MM.1S (cell line): Measurements from ENCODE around the gene C16orf87.
A peak's percentile ranks its signal among the peaks of the same experiment; 100 is the strongest.

ENCODE experiments used
- DNase-seq: peaks from one replicate; pipeline ENCODE4 v3.0.0-alpha.2; 2015
- H2AFZ ChIP-seq: fragments of 300-600 bp; sonication (generic); 2 replicates; pipeline ENCODE4 v1.6.0; 2016; ENCODE audit warnings: antibody characterized with exemption, low read length
- H3F3A ChIP-seq: fragments of 300-600 bp; sonication (generic); 2 replicates; pipeline ENCODE4 v1.6.1; 2016; ENCODE audit warnings: mild to moderate bottlenecking, antibody characterized with exemption, low read length, moderate library complexity, mixed read lengths; ENCODE audit not compliant: insufficient read depth
- H3K27ac ChIP-seq: fragments of 300-600 bp; sonication (generic); 2 replicates; pipeline ENCODE4 v1.5.1; 2016; ENCODE audit warnings: mild to moderate bottlenecking, low read length
- H3K27me3 ChIP-seq: fragments of 300-600 bp; sonication (generic); replicated peaks from 2 replicates; pipeline ENCODE4 v1.6.0; 2016; ENCODE audit warnings: low read length; ENCODE audit not compliant: insufficient read depth
- H3K36me3 ChIP-seq: fragments of 300-600 bp; sonication (generic); replicated peaks from 2 replicates; pipeline ENCODE4 v1.6.1; 2016; ENCODE audit warnings: mild to moderate bottlenecking, low read length, mixed read lengths; ENCODE audit not compliant: insufficient read depth
- H3K4me1 ChIP-seq: fragments of 300-600 bp; sonication (generic); 2 replicates; pipeline ENCODE4 v1.6.1; 2016; ENCODE audit warnings: low read length, mixed read lengths
- H3K4me2 ChIP-seq: fragments of 300-600 bp; sonication (generic); 2 replicates; pipeline ENCODE4 v1.6.0; 2016; ENCODE audit warnings: low read depth, low read length
- H3K4me3 ChIP-seq: fragments of 300-600 bp; sonication (generic); 2 replicates; pipeline ENCODE4 v1.5.1; 2016; ENCODE audit warnings: low read length, mixed read lengths
- H3K79me2 ChIP-seq: fragments of 300-600 bp; sonication (generic); 2 replicates; pipeline ENCODE4 v1.6.1; 2016; ENCODE audit warnings: mixed run types, low read length, mixed read lengths
- H3K9ac ChIP-seq: fragments of 300-600 bp; sonication (generic); 2 replicates; pipeline ENCODE4 v1.6.1; 2016; ENCODE audit warnings: low read length, mixed read lengths
- H3K9me2 ChIP-seq: fragments of 300-600 bp; sonication (generic); replicated peaks from 2 replicates; pipeline ENCODE4 v1.6.1; 2016; ENCODE audit warnings: mild to moderate bottlenecking, low read length, mixed read lengths; ENCODE audit not compliant: insufficient read depth
- H3K9me3 ChIP-seq: fragments of 300-600 bp; sonication (generic); replicated peaks from 2 replicates; pipeline ENCODE4 v1.6.1; 2016; ENCODE audit warnings: mild to moderate bottlenecking, low read length, mixed read lengths; ENCODE audit not compliant: insufficient read depth
- H4K20me1 ChIP-seq: fragments of 300-600 bp; sonication (generic); 2 replicates; pipeline ENCODE4 v1.6.1; 2016; ENCODE audit warnings: mild to moderate bottlenecking, low read length, moderate library complexity, mixed read lengths; ENCODE audit not compliant: insufficient read depth
- EZH2 ChIP-seq: fragments of 300-600 bp; sonication (generic); optimal IDR thresholded peaks from 2 replicates; pipeline ENCODE3; 2017; ENCODE audit warnings: low read depth, mild to moderate bottlenecking, antibody characterized with exemption, low read length, mixed read lengths
- EZH2phosphoT487 ChIP-seq: fragments of 300-600 bp; sonication (generic); IDR thresholded peaks from 2 replicates; pipeline ENCODE4 v1.6.1; 2018; ENCODE audit warnings: antibody characterized with exemption, low read length
- TF ChIP-seq, protein P1 (sequence below): fragments of 300-600 bp; sonication (generic); IDR thresholded peaks from 2 replicates; pipeline ENCODE4 v1.5.1; 2016; ENCODE audit warnings: antibody characterized with exemption, low read length, mixed read lengths

The C16orf87 gene

DNA sequence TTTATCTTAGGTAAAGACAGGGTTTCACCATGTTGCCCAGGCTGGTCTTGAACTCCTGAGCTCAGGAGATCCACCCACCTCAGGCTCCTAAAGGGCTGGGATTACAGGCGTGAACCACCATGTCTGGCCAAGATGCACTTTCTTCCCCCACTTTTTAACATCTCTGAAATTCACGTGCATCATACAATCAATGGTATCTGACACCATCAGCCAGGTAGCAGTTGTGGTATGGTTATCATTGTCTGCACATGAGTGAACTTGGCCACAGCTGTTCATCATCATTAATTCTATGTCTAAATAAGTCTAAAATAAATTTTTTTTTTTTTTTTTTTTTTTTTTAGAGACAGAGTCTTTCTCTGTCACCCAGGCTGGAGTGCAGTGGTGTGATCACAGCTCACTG is 48.7 kb downstream of the C16orf87 start:
- Histone ChIP-seq H3K9me2 (no peaks in the 10 kb centered on the region), H4K20me1 (no peaks in the 10 kb centered on the region), H3K27me3 (no peaks in the 10 kb centered on the region), H3F3A (no peaks in the 10 kb centered on the region), H3K79me2 (no peaks in the 10 kb centered on the region), H3K9me3 (no peaks in the 10 kb centered on the region), H3K27ac (no peak overlapping the region), H3K9ac (no peak overlapping the region), H2AFZ (no peak overlapping the region), H3K36me3 (no peaks in the 10 kb centered on the region), H3K4me1 (no peaks in the 10 kb centered on the region), H3K4me3 (no peak overlapping the region), H3K4me2 (no peak overlapping the region)
- DNase-seq, result no peak
- TF ChIP-seq, protein P1, sequence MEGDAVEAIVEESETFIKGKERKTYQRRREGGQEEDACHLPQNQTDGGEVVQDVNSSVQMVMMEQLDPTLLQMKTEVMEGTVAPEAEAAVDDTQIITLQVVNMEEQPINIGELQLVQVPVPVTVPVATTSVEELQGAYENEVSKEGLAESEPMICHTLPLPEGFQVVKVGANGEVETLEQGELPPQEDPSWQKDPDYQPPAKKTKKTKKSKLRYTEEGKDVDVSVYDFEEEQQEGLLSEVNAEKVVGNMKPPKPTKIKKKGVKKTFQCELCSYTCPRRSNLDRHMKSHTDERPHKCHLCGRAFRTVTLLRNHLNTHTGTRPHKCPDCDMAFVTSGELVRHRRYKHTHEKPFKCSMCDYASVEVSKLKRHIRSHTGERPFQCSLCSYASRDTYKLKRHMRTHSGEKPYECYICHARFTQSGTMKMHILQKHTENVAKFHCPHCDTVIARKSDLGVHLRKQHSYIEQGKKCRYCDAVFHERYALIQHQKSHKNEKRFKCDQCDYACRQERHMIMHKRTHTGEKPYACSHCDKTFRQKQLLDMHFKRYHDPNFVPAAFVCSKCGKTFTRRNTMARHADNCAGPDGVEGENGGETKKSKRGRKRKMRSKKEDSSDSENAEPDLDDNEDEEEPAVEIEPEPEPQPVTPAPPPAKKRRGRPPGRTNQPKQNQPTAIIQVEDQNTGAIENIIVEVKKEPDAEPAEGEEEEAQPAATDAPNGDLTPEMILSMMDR, result no peak
- TF ChIP-seq EZH2phosphoT487, result no peak
- no peak for TF ChIP-seq EZH2

DNA sequence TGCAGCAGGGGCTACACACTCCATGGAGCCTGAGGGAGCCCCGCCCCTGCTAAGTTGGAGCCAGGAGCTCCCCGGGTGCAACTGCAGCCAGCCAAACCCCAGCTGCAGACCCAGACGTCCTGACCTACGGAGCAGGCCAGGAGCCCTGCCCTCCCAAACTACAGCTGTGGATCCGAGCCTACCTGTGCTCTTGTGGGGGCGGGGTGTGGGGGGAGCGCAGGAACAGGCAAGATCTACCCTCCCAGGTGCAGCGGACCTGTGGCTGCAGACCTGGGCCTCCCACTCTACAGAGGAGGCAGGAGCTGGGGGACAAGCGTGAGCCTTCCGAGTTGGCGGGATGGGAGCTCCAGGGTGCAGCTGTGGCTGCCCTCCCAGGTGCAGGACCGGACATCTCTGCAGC is 53.2 kb downstream of the C16orf87 start:
- Histone ChIP-seq H3K9me2 (no peaks in the 10 kb centered on the region), H3K4me3 (no peak overlapping the region), H4K20me1 (no peaks in the 10 kb centered on the region)

DNA sequence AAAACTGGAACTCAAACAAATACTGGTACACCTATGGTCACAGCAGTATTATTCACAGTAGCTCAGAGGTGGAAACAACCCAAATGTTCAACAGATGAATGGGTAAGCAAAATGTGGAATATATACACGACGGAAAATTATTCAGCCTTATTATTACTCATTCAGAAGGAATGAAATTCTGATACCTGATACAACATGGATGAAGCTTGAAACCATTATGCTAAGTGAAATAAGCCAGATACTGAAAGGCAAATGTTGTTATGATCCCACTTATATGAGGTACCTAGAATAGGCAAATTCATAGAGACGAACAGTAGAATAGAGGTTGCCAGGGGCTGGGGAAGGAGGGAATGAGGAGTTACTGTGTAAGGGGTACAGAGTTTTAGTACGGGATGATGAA is 55.8 kb downstream of the C16orf87 start:
- Histone ChIP-seq H2AFZ (0 out of 2 replicates have a peak overlapping the region, but pooled peaks have one; percentile 11), H3K4me3 (no peak overlapping the region), H3F3A (peaks cover 12% of the 10 kb centered on the region), H3K27me3 (no peaks in the 10 kb centered on the region), H3K4me1 (peaks cover 17% of the 10 kb centered on the region), H3K9me2 (no peaks in the 10 kb centered on the region), H3K9me3 (no peaks in the 10 kb centered on the region; the same call in 1 of the 2 replicates), H3K79me2 (no peaks in the 10 kb centered on the region), H3K36me3 (no peaks in the 10 kb centered on the region), H4K20me1 (no peaks in the 10 kb centered on the region), H3K9ac (no peak overlapping the region), H3K27ac (peak overlapping the region; percentile 33; the same call in 1 of the 2 replicates), H3K4me2 (peak overlapping the region; percentile 52)
- TF ChIP-seq EZH2 (no peak), EZH2phosphoT487 (no peak)
- TF ChIP-seq, protein P1, result no peak
- no peak for DNase-seq

More for the DNA sequence above, 53.2 kb downstream of the C16orf87 start:
- Histone ChIP-seq H3K36me3 (no peaks in the 10 kb centered on the region), H3K79me2 (no peaks in the 10 kb centered on the region), H3K27ac (no peak overlapping the region), H3K9me3 (no peaks in the 10 kb centered on the region; the same call in 1 of the 2 replicates), H3F3A (peaks cover 12% of the 10 kb centered on the region), H3K4me2 (no peak overlapping the region), H3K4me1 (peaks cover 17% of the 10 kb centered on the region), H2AFZ (no peak overlapping the region), H3K27me3 (no peaks in the 10 kb centered on the region), H3K9ac (no peak overlapping the region)
- no peak for DNase-seq
- TF ChIP-seq EZH2 (no peak), EZH2phosphoT487 (no peak)
- TF ChIP-seq, protein P1, result no peak
